SK-N-MC (cell line): ENCODE data around the gene PTRHD1.
"Not testable (repeated sequence)": the region's sequence is repeated elsewhere in the genome, so short reads cannot be mapped to it uniquely, and the experiment has no call there.

ENCODE experiments used
- EZH2 ChIP-seq: fragments of 200-600 bp; sonication (generic); IDR thresholded peaks from one replicate; pipeline ENCODE4 v1.6.1; 2017; ENCODE audit warnings: antibody characterized with exemption
- FOXP2 ChIP-seq: optimal IDR thresholded peaks from 2 replicates; pipeline ENCODE3; 2011; ENCODE audit warnings: mild to moderate bottlenecking, moderate library complexity; ENCODE audit not compliant: insufficient read depth; ENCODE audit errors: extremely low read length, control extremely low read depth
- POLR2AphosphoS5 ChIP-seq: IDR thresholded peaks from 2 replicates; pipeline ENCODE4 v1.6.1; 2012; ENCODE audit warnings: mild to moderate bottlenecking, low read depth, low read length, borderline replicate concordance

DNA sequence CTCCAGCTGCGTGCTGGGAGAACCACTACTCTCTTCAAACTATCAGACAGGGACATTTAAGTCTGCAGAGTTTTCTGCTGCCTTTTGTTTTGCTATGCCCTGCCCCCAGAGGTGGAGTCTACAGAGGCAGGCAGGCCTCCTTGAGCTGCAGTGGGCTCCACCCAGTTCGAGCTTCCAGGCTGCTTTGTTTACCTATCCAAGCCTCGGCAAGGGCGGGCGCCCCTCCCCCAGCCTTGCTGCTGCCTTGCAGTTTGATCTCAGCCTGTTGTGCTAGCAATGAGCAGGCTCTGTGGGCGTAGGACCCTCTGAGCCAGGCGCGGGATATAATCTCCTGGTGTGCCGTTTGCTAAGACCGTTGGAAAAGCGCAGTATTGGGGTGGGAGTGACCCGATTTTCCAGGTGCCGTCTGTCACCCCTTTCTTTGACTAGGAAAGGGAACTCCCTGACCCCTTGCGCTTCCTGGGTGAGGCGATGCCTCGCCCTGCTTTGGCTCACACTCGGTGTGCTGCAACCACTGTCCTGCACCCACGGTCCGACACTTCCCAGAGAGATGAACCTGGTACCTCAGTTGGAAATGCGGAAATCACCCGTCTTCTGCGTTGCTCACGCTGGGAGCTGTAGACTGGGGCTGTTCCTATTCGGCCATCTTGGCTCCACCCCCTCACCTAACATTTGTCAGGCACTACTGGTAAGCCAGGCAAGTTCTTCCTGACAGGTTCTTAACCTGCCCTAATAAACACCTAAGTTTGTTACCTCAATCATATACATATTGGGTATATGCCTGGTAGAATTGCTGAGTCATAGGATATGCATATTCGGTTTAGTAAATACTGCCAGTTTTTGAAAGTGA is 12.8 kb upstream of the PTRHD1 start:
- TF ChIP-seq EZH2, POLR2AphosphoS5, FOXP2: not testable (repeated sequence)
